Measurements from ENCODE around the gene AKR1B15. TPM values are rescaled to one million over a fixed set of nuclear protein-coding genes. Genes with fewer than 3 reads are reported as not detected.

The AKR1B15 gene
- total and polyA plus RNA-seq, 9 of the 15 experiments (the other 6 are each of a cell fraction or from before 2014, with no cell fraction given) = not detected

- peaks cover 20 to 36% of the 10 kb centered on the region in 2 experiments for H3K27me3 ChIP-seq (ENCODE audit: control insufficient read depth in 2 of 2, insufficient read depth in 2 of 2, low read length in 2 of 2)
- no peaks in the 10 kb centered on the region for H3K9me1 ChIP-seq (ENCODE audit: control insufficient read depth, insufficient read depth, low read length)
- in situ Hi-C loops (cut with MboI) = no loop called here
- no peak overlapping the region for H3K27ac ChIP-seq (ENCODE audit: extremely low read depth, low read depth, low read length)
- no peaks in the 10 kb centered on the region for H4K20me1 ChIP-seq (replicated peaks; ENCODE audit: control insufficient read depth, insufficient read depth, low read length)
- H3K9me3 ChIP-seq (replicated peaks; ENCODE audit: control insufficient read depth, insufficient read depth, low read depth, low read length) = no peaks in the 10 kb centered on the region
- ChIA-PET POLR2A (no interaction called here), CTCF (ENCODE audit: low intra/inter-chr PET ratio) (no interaction called here)
- H2AFZ ChIP-seq (ENCODE audit: low read depth, low read length) = no peak overlapping the region
- WGBS (ENCODE audit: insufficient coverage, low coverage, missing lambda C conversion rate) = under 1% methylated on average over 7 of the region's 8 CpGs
- intact Hi-C loops (cut with micrococcal nuclease) = no loop called here
- DNase-seq (ENCODE audit: extremely low read depth in 1 of 4, low spot score in 3 of 4) = no peak
- no peak overlapping the region for H3K9ac ChIP-seq (ENCODE audit: insufficient read depth in 1 of 2, low read depth in 2 of 2, low read length in 2 of 2)
- no peaks in the 10 kb centered on the region for H3K36me3 ChIP-seq (ENCODE audit: control insufficient read depth, insufficient read depth, low read length)
- H3K4me3 ChIP-seq = no peak overlapping the region
- no peak for ATAC-seq
- no peaks in the 10 kb centered on the region for H3K79me2 ChIP-seq (ENCODE audit: control insufficient read depth, insufficient read depth, low read length)
- no TSS peak for BruUV-seq (replicated peaks)
- TF ChIP-seq ZNF347 (CRISPR knock-in tag; IDR thresholded peaks at IDR 0.05; ENCODE audit: low read depth) = no peak
- TF ChIP-seq LARP7 (IDR thresholded peaks at IDR 0.05) = no peak
- TF ChIP-seq NONO (IDR thresholded peaks at IDR 0.05; ENCODE audit: low read depth in 2 of 2, low read length in 1 of 2) = no peak
- no peak for TF ChIP-seq FOXJ2 (tag; IDR thresholded peaks at IDR 0.05)
- no peak for TF ChIP-seq ELK3 (CRISPR knock-in tag; IDR thresholded peaks at IDR 0.05)
- TF ChIP-seq TOE1 (IDR thresholded peaks at IDR 0.05; ENCODE audit: borderline replicate concordance) = no peak
- no peak for TF ChIP-seq TOE1 (CRISPR knock-in tag; IDR thresholded peaks at IDR 0.05; ENCODE audit: borderline replicate concordance, low read depth)
- TF ChIP-seq KAT2B (IDR thresholded peaks at IDR 0.05; ENCODE audit: low read depth, low read length) = no peak
- TF ChIP-seq CBX2 (IDR thresholded peaks at IDR 0.05; ENCODE audit: insufficient read depth, low read length, poor library complexity, severe bottlenecking) = no peak
- TF ChIP-seq PRPF4 (IDR thresholded peaks at IDR 0.05; ENCODE audit: insufficient read depth, low read depth, low read length, poor library complexity, severe bottlenecking) = no peak
- no peak for TF ChIP-seq CTCF (IDR thresholded peaks at IDR 0.05 in 2 of 3, conservative IDR thresholded peaks at IDR 0.05 in 1 of 3; ENCODE audit: insufficient read depth in 2 of 3, low read depth in 1 of 3, low read length in 3 of 3)
- TF ChIP-seq HDAC3 (IDR thresholded peaks at IDR 0.05; ENCODE audit: borderline replicate concordance, partially characterized antibody) = no peak
- TF ChIP-seq SMARCE1 (IDR thresholded peaks at IDR 0.05) = no peak
- no peak for TF ChIP-seq ZNF3 (CRISPR knock-in tag; IDR thresholded peaks at IDR 0.05)
- no peak for TF ChIP-seq ILK (tag; IDR thresholded peaks at IDR 0.05; ENCODE audit: borderline replicate concordance, low read depth)
- TF ChIP-seq ZNF217 (CRISPR knock-in tag; IDR thresholded peaks at IDR 0.05) = no peak
- no peak for TF ChIP-seq HSF4 (CRISPR knock-in tag; IDR thresholded peaks at IDR 0.05; ENCODE audit: borderline replicate concordance)
- no peaks in the 10 kb centered on the region for H3K4me1 ChIP-seq (replicated peaks in 1 of 2; ENCODE audit: control insufficient read depth in 2 of 2, insufficient read depth in 2 of 2, low read length in 2 of 2)
- no peak overlapping the region for H3K4me2 ChIP-seq (ENCODE audit: insufficient read depth, low read length)
- FAIRE-seq = no peak
Observed at GRCh38 chr7:134542195-134542771, 6.6 kb upstream of the AKR1B15 start.

Measured in K562 (cell line).